HUDEP-2 (cell line): ENCODE measurements around the gene CCDC126.
"Not testable (repeated sequence)": the region's sequence is repeated elsewhere in the genome, so short reads cannot be mapped to it uniquely, and the experiment has no call there.

Experiments
- DNase-seq, 76 experiments: peaks; one replicate each; lab custom pipeline; 2025; ENCODE audit not compliant: unreplicated experiment in 76 of 76; lab: John Stamatoyannopoulos, UW

Gene CCDC126

DNA sequence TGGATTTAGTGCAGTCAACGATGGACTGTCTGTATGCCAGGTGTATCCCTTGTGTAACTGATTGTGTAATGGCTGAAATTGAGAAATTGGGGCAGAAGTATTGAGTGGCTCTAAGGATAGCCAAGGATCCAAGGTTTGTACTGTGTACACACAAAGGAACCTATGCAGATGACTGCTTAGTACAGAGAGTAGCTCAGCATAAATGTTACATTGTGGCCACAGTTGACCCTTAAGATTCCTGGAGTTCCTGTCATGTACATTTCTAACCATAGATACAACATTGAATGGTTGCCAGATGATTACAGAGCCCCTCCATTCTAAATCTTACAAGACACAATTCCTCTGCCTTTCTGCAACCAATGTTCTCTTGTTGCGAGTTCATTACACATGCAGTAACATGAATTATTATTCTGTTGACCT, 25.3 kb downstream of the CCDC126 start:
- no peak for DNase-seq

DNA sequence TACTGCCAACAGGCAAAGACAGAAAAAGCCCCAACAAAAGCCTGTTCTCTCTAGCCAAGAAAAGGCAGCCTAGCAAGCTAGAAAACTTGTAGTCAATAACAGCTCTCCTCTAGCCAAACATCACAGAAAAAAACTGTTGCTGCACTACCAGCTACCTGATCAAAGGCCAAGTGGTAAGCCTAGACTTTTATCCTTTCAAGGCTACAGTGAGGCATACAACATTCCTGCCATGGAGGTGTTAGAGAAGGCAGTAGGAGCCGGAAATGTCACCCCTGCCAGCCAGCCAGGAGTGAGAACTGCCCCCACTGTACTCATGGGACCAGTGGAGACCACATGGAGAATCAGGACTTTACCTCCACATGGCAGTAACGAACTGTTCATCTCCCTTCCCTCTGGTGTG, 31.2 kb downstream of the CCDC126 start:
- no peak for DNase-seq

DNA sequence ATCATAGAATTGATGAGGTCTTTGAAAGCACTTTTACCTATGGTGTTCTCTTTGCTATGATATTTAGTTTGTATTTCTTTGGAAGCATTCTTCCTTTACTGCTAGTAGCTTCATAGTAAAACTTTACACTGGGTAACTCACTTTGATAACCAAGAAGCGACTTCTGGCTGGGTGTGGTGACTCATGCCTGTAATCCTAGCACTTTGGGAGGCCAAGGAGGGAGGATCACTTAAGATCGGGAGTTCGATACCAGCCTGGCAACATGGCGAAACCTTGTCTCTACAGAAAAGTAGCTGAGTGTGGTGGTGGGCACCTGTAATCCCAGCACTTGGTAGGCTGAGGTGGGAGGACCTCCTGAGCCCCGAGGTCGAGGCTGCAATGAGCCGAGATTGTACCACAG, 36.2 kb downstream of the CCDC126 start:
- DNase-seq, result no peak

DNA sequence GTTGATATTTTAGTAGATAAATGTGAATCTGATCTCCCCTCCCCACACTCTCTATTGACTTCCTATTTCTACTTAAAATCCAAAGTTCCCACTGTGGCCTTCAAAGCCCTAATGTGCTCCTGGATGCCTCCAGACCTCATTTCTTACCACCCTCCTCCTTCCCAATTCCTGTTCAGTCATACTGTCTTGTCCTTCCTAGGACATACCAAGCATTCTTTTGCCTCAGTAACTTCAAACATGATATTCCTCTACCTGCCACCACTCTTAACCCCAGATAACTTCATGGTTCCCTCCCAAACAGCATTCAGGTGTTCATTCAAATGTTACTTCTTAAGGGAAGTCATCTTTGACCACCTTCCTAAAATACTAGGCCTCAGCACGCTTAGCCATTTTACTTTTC, 48.6 kb downstream of the CCDC126 start:
- DNase-seq, result no peak

DNA sequence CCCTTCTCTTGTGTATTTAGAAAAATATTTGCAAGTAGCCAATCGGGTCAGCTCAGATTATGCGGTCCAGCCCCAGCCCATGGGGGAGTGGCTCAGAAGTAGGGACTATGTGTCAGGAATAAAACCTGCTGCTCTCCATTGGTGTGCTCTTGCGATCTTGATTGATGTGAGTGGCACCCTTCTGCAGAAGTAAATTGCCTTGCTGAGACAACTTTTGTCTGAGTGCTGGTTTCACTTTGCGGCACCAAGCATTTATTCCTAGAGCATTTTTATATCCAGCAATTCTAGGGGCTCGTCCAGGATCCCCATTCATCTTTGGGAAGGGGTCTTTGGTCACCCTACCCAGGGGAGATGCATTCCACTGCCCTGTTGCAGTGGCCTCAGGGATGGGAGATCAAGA, 56.8 kb downstream of the CCDC126 start:
- no peak for DNase-seq

DNA sequence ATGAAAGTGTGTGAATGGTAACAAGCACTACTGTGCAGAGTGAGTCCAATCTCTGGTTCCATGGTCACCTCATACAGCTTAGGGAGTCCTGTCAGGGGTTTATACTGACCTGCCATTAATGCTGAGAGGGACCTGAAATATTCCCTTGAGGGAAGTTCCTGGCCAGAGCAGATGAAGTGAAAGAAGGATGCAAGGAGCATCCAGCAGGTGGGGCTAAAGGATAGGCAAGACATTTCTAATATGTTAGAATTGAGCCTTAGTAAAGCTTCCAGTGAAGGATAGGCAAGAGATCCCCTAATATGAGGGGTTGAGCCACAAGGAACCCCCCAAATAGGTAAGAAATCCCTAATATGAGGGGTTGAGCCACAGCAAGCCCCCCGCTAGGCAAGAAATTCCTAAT, 57.3 kb downstream of the CCDC126 start:
- peak in 34 of 76 experiments; percentile 2 to 54 (median 20) for DNase-seq

DNA sequence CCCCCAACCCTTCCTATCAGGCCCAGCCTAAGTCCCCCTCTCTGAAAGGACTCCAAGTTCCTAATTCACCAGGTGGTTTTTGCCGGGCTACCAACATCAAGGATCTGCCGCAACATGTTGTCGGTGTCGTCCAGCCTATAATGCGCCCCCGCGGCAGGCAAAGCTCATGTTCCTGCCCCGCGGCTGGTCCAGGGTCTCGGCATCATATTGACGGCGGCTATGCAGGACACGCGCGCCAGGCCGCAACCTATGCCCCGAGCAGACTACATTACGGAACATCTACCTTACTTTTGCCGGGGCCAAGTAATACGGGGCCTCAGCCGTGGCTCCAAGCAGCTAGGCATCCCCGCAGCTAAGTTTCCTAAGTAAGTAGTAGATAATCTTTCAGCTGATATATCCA, 58.3 kb downstream of the CCDC126 start:
- no peak for DNase-seq

DNA sequence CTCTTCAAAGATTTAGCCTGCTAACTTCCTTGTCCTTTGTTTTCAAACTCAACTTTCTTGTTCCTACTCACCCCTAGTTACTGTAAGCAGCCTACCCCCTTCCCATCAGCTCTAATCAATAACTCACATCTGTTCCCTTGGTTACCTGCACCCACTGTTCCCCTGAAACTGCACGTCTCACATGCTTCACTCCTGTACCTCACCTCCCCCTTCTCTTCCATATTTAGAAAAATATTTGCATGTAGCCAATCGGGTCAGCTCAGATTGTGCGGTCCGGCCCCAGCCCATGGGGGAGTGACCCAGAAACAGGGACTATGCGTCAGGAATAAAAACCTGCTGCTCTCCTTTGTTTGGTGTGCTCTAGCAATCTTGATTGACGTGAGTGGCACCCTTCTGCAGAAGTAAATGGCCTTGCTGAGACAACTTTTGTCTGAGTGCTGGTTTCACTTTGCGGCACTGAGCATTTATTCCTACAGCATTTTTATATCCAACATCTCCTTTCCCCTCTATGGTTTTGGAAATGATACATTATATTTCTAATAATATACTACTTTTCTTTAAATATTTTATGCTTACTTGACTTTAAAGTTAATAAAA, 61.7 kb downstream of the CCDC126 start:
- DNase-seq, result no peak

DNA sequence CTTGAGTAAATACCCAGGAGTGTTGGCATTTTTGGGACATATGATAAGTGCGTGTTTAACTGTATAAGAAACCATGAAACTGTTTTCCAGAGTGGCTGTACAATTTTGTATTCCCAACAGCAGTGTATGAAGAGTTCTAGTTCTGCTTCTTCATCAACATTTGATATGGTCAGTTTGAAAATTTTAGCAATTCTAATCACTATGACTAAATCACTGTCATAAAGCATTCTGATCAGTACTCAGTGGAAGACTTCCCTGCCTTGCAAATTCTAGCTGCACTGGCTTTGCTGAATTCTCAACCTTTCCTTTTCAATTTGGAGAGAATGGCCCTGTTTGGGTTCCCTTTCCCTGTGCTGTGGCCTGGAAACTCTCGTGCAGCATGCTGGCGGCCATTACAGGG, 64.2 kb downstream of the CCDC126 start:
- no peak for DNase-seq

DNA sequence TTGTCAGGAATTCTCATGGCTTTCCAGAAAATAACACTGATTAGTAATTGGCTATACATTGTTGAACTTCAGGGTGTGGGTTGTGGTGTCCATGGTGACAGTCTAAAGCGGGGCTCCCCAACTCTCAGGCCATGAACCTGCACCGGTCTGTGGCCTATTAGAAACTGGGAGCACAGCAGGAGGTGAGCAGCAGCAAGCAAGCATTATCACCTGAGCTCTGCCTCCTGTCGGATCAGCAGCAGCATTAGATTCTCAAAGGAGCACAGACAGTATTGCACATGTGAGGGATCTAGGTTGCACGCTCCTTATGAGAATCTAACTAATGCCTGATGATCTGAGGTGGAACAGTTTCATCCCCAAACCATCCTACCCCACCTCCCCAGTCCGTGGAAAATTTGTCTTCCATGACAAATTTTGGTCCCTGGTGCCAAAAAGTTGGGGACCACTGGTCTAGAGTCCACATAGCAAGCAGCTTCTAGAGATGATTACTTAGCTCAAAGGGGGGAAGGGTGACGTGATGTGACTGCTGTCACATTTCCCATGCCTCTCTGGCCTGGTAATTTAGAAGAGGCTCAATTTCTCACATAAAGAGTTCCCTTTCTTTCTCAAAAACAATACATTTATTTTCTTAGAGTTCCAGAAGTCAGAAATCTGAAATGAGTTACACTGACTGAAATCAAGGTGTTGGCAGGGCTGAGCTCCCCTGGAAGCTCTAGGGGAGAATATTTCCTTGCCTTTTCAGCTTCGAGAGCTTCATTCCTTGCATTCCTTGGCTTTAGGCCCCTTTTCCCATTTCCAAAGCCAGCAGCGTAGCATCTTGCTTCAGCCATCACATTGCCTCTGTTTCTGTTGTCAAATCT, 65.2 kb downstream of the CCDC126 start:
- no peak for DNase-seq

DNA sequence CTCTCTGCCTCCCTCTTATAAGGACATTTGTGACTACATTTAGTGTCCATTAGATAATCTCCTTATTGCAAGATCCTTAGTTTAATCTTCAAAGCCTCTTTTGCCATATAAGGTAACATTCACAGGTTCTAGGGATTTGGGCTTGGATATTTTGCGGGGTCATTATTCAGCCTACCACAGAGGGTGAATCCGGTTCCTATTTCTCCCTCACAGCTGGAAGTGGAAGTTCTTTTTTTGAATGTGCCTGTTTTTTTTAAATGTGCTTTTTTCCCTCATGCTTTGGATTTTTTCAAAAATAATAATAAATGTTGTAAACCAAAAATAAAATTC, 65.8 kb downstream of the CCDC126 start:
- DNase-seq, result no peak

DNA sequence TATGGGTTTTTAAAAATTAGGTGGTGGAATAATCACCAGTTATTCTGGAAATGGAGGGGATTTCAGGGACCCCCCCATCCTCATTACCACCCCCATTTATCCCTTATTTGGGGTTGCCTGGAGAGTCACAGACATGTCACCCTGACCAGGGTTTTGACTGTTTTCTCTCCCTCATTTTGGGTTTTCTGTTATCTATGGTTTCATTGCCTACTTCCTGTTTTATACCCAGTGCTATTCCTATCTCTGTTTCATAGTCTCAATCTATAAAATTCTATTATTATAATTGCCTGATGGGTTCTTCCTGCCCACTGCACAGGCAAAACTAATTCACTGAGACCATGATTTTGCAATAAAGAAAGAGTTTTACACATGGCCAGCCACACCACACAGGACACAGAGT, 66.9 kb downstream of the CCDC126 start:
- no peak for DNase-seq

DNA sequence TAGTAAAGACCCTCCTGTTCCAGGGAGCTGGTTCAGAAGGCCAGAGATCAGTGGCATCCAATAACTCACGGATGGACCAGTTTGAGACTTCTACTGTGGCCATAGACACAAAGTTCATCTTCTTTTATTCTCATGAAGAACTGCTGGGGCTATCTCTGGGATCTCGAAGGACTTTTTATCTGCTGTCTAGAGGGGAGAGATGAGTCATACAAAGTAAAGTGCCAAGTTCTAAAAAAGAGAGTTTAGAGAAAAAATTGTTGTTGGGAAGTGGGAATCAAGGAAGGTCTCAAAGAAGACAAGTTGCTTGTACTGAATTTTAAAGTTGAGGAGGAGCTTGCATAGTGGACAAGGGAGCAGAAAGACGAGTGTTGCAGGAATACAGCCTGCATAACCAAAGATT, 74.9 kb downstream of the CCDC126 start:
- no peak for DNase-seq

DNA sequence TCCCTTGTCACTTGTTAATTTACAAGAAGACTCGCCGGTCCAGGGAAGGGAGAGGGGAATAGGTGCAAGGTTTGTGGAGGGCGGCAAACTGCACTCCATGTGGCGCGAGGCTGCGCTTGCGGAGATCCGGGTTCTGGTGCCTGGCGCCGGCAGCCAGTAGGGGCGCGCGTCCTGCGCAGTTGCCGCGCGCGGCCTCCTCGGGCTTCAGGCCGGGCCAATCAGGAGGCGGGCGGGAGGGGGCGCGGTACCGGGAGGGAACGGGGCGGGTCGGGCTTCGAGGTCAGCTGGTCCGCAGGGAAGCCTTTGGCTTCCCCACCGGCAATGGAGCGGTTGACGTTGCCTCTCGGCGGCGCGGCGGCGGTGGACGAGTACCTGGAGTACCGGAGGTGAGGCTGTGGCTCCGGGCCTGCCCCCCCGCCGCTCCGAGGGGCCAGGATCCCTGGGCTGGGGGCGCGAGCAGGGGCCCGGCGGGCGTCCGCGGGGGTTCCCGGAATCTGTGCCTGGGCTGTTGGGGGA, 82.8 kb downstream of the CCDC126 start, which contains the start of gene FAM221A:
TSS of gene FAM221A (plus strand) at position 302 of the 516 bp plus-strand sequence. CDS start at position 322, 20 bp downstream.
- peak in 74 of 76 experiments; percentile 11 to 93 (median 73) for DNase-seq

DNA sequence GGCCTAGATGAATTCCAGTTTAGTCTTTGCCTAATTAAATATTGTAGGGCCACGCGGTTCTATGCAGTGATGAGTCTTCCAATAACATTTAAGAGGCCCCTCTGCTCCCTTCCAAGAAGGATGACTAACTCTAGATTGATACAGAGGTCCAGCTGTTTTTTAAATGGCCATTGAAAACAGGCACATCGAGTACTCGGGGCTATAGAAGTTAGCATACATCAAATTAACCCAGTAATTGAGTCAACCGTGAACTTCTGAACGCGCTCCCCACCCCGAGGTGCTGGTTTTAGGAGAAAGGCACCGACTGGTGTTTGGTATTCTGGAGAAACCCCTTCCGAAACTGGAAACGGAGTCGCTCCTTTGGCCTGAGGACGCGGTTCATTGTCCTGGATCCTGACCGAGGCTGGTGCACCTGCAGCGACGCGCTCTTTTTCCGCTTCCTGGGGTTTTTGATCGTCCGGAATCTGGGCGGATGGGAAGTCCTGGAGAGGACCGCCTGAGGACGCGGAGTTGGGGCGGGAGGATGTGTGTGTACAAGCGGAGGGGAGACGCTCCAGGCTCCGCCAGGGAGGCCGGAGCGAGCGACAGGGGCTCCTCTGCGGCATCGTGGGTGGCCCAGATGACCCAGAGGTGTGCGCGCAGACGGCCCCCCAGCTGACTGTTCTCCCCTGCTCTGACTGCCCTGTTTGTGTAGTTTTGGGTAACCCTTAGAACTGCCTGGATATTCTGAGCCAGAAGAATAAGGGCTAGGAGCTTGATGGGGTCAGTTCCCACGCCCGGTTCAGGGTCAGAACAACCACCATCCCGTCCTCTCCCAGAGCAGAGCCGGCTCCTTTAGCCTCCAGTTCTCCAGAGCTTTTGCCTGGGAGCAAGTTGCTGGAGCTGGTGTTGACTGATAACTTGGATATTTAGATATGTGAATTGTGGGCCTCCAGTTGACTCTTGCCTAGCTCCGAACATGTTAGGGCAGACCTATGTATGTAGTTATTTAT, 83.5 kb downstream of the CCDC126 start:
- DNase-seq, result peak in 20 of 76 experiments; percentile 4 to 50 (median 14)

DNA sequence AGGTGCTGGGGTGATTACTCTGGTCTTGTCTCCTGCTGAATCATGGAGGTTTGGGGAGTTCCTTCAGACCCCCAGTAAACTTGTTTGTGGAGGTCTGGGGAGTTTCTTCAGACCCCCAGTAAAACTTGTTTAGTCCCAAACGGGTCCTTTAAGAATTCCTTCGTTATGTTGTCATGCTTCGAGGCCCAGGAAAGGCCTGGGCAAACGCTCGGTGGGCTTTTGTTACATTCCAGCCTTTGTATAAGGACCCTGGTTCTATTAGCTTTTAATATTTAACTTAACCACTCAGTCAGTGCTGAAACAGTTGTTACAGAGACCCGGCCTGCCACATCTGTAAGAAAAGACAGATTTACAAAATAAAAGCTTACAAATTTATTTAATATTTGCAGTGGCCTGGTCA, 86.9 kb downstream of the CCDC126 start:
- not testable (repeated sequence) for DNase-seq

DNA sequence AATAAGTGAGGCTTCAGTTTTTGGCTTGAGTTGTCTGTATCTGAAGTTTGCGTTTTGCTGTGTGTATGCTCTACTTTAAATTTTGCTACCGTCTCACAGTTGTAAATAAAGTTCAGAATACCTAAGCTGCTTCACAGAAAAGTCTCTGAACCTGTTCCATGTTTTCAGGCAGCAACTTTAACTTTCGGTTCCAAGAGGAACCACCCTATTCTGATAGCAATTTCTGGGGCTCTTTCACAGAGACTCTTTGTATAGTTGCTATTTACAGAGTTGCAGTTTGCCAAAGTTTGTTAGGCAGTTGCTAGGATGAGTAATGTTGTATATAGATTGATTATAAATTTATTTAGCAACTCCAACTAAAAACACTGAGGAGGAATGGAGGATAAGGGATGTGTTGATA, 88.5 kb downstream of the CCDC126 start:
- DNase-seq, result no peak

DNA sequence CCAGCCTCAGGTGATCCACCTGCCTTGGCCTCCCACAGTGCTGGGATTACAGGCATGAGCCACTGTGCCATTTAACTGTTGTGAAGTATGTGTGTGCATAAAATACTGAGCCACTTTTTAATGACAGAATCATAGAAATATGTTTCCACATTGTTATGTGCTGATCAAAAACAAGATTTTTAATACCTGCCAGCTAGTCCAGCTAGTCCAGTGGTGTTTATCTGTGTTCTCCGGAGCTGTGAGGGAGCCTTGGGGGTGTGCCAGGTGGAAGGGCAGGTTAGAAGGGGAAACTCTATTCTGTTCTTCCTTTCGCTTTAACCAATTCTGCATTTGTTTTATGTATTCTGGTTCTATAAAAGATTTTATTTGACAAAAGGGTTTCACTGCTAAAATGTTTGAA, 89.8 kb downstream of the CCDC126 start:
- DNase-seq, result no peak

DNA sequence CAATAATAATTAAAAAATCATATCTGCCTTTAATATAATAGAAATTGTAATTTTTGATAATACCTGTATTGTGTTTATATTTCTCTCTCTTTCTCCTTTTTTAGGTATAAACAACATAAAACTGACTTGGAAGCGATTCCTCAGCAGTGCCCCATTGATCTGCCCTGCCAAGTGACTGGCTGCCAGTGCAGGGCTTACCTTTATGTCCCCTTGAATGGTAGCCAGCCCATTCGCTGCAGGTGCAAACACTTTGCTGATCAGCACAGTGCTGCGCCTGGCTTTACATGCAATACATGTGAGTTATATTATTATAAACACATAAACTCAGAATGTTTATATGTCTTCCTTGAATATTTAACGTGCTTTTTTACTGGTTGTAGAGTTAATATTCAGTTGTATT, 92.0 kb downstream of the CCDC126 start:
- no peak for DNase-seq

DNA sequence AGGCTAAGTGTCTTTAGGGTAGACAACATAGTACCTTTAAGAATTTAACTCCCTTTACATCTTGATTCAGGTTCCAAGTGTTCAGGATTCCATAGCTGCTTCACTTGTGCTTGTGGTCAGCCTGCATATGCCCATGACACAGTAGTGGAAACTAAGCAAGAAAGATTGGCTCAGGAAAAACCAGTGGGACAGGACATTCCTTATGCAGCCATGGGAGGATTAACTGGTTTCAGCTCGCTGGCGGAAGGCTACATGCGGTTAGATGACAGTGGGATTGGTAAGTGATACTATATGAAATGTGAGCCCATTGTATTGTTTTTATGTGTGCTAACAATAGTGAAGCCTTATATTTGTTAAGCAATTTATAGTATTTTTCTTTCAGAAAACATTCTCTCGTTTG, 94.1 kb downstream of the CCDC126 start:
- DNase-seq, result no peak

DNA sequence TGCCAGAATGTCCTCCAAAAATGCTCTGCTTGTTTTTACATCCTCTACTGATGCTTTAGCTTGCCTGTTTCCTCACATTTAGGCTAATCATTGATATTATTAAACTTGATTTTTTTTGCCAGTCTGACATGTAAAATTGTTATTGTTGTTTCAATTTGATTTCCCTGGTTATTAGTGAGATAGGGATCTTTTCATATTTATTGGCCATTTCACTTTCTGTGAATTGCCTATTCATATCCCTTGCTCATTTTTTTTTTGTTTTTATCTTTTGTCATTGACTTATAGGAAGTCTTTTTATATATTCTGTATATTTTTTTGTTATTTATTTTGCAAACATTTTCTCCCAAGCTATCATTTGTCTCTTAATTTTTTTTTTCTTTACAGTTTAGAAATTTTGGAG, 96.0 kb downstream of the CCDC126 start:
- DNase-seq, result no peak
